CD4-positive, alpha-beta T cell (primary cell): ENCODE results near the gene FRMD4B. TPM values are rescaled to one million over a fixed set of nuclear protein-coding genes. Genes with fewer than 3 reads are reported as not detected.

Experiments used
- ATAC-seq: fragments of 200-7000 bp; cut with Tn5 transposase; one replicate; pipeline ENCODE4 v1.10.0; 2022; ENCODE audit warnings: mild to moderate bottlenecking; ENCODE audit not compliant: poor library complexity
- CTCF ChIA-PET: fragments of 350-600 bp; sonication (Branson Sonifier 250); formaldehyde crosslinking; loops from one replicate; lab custom pipeline; 2021; ENCODE audit warnings: antibody characterized with exemption, inconsistent platforms; lab: Charles Lee
- POLR2A ChIA-PET: fragments of 350-600 bp; sonication (Branson Sonifier 250); formaldehyde crosslinking; loops from one replicate; lab custom pipeline; 2021; ENCODE audit warnings: antibody characterized with exemption, inconsistent platforms; lab: Charles Lee
- DNase-seq, 14 experiments: peaks; one replicate each; pipeline ENCODE4 v3.0.0-alpha.2; 2013 to 2020; ENCODE audit warnings: mixed read lengths in 2 of 14
- H3K27ac ChIP-seq, 2 donors: one replicate each; pipeline versions ENCODE4 v1.5.1 to v1.7.0; 2013; ENCODE audit warnings: low read length in 2 of 2, low read depth in 1 of 2, mild to moderate bottlenecking in 1 of 2
- H3K27me3 ChIP-seq, 2 experiments: 1 replicate in 1 of 2; 2 replicates in 1 of 2; pipeline versions ENCODE4 v1.6.1 to v1.7.0; 2013; ENCODE audit warnings: low read length in 2 of 2, control low read depth in 1 of 2, mild to moderate bottlenecking in 1 of 2, moderate library complexity in 1 of 2; ENCODE audit not compliant: insufficient read depth in 2 of 2, control insufficient read depth in 1 of 2
- H3K36me3 ChIP-seq: one replicate; pipeline ENCODE4 v1.6.1; 2013; ENCODE audit warnings: low read length, control low read depth; ENCODE audit not compliant: insufficient read depth
- H3K4me1 ChIP-seq: one replicate; pipeline ENCODE4 v1.6.1; 2013; ENCODE audit warnings: low read length, control low read depth; ENCODE audit not compliant: insufficient read depth
- H3K4me3 ChIP-seq: one replicate; pipeline ENCODE4 v1.5.1; 2013; ENCODE audit warnings: mild to moderate bottlenecking, low read length, moderate library complexity
- H3K9me3 ChIP-seq, 2 experiments: 1 replicate in 1 of 2; 2 replicates in 1 of 2; pipeline versions ENCODE4 v1.6.1 to v1.7.0; 2013; ENCODE audit warnings: low read length in 2 of 2, mild to moderate bottlenecking in 2 of 2, control low read depth in 1 of 2, moderate library complexity in 1 of 2; ENCODE audit not compliant: control insufficient read depth in 1 of 2, insufficient read depth in 1 of 2
- H3K27ac Mint-ChIP-seq: one replicate; pipeline ENCODE4 v1.8.0; 2020; ENCODE audit warnings: mixed read lengths
- H3K27me3 Mint-ChIP-seq: one replicate; pipeline ENCODE4 v1.8.0; 2021; ENCODE audit warnings: mixed read lengths
- H3K36me3 Mint-ChIP-seq: one replicate; pipeline ENCODE4 v1.8.0; 2021; ENCODE audit warnings: low read depth, mixed read lengths
- H3K4me1 Mint-ChIP-seq: one replicate; pipeline ENCODE4 v1.8.0; 2021; ENCODE audit warnings: low read depth, mixed read lengths
- H3K4me3 Mint-ChIP-seq: one replicate; pipeline ENCODE4 v1.8.0; 2020; ENCODE audit warnings: mild to moderate bottlenecking, mixed read lengths
- H3K9me3 Mint-ChIP-seq: one replicate; pipeline ENCODE4 v1.8.0; 2020; ENCODE audit warnings: mixed read lengths
- CTCF ChIP-seq: fragments of 200-600 bp; IDR thresholded peaks from one replicate; pipeline ENCODE4 v1.8.0; 2022; ENCODE audit warnings: antibody characterized with exemption, mild to moderate bottlenecking
- intact Hi-C, 2 experiments: fragments of 100-400 bp; cut with DNase I in 1 of 2; cut with micrococcal nuclease in 1 of 2; formaldehyde crosslinking; loops; one replicate each; pipeline versions ENCODE4 v1.15.1 to v1.9.0; 2023 to 2025; cut with DNase I, micrococcal nuclease
- total RNA-seq, 174 experiments: library from RNA in 2 of 174; stranded (reverse) in 2 of 174; gene quantifications; one replicate each; pipeline ENCODE4 v1.2.3 and lab custom pipeline; 2021 to 2026

The FRMD4B gene
- total RNA-seq, 2 experiments from 2014 or later = 5.5 to 7.7 TPM

- Mint-ChIP-seq H3K27ac (no peak overlapping the region), H3K27me3 (no peaks in the 10 kb centered on the region), H3K4me3 (no peak overlapping the region), H3K9me3 (no peaks in the 10 kb centered on the region), H3K36me3 (no peaks in the 10 kb centered on the region), H3K4me1 (peaks cover 10% of the 10 kb centered on the region)
- ChIA-PET POLR2A (no interaction called here), CTCF (no interaction called here)
- no peaks in the 10 kb centered on the region for H3K27me3 ChIP-seq
- no peak overlapping the region for H3K4me3 ChIP-seq
- H3K27ac ChIP-seq = no peak overlapping the region
- intact Hi-C loops = no loop called here
- no peaks in the 10 kb centered on the region for H3K9me3 ChIP-seq
- DNase-seq (no peak), ATAC-seq (no peak)
- no peaks in the 10 kb centered on the region for H3K36me3 ChIP-seq
- H3K4me1 ChIP-seq = peaks cover 7% of the 10 kb centered on the region
- TF ChIP-seq CTCF = no peak
Observed at GRCh38 chr3:69290006-69290405, 95.9 kb downstream of the FRMD4B start.

- ATAC-seq (no peak), DNase-seq (peak in 1 of 14 experiments; percentile 6)
- POLR2A ChIA-PET = no interaction called here
- Histone ChIP-seq H3K4me3 (no peak overlapping the region), H3K9me3 (no peaks in the 10 kb centered on the region), H3K27ac (no peak overlapping the region), H3K4me1 (peaks cover 7% of the 10 kb centered on the region), H3K27me3 (no peaks in the 10 kb centered on the region), H3K36me3 (no peaks in the 10 kb centered on the region)
- Mint-ChIP-seq H3K4me3 (no peak overlapping the region), H3K9me3 (no peaks in the 10 kb centered on the region), H3K27me3 (no peaks in the 10 kb centered on the region), H3K36me3 (no peaks in the 10 kb centered on the region), H3K27ac (no peak overlapping the region), H3K4me1 (peaks cover 10% of the 10 kb centered on the region)
- no peak for TF ChIP-seq CTCF
- CTCF ChIA-PET = interaction anchor here (0.6 kb wide), 1 partner anchor 9 kb away, joined by 4 read pairs; no protein-coding TSS in a partner anchor
- intact Hi-C loops = no loop called here
Observed at GRCh38 chr3:69288161-69288895, 97.6 kb downstream of the FRMD4B start.

- Histone ChIP-seq H3K27ac (no peak overlapping the region), H3K4me1 (peaks cover 7% of the 10 kb centered on the region), H3K36me3 (no peaks in the 10 kb centered on the region), H3K9me3 (no peaks in the 10 kb centered on the region), H3K27me3 (no peaks in the 10 kb centered on the region), H3K4me3 (no peak overlapping the region)
- TF ChIP-seq CTCF = no peak
- ChIA-PET CTCF (no interaction called here), POLR2A (no interaction called here)
- Mint-ChIP-seq H3K36me3 (no peaks in the 10 kb centered on the region), H3K4me3 (no peak overlapping the region), H3K4me1 (peaks cover 14% of the 10 kb centered on the region), H3K9me3 (no peaks in the 10 kb centered on the region), H3K27ac (no peak overlapping the region), H3K27me3 (no peaks in the 10 kb centered on the region)
- no peak for DNase-seq
- intact Hi-C loops = no loop called here
- ATAC-seq = no peak
Observed at GRCh38 chr3:69283913-69284611, 101.8 kb downstream of the FRMD4B start.
